ENCODE results near the gene EP300.
A peak's percentile ranks its signal among the peaks of the same experiment; 100 is the strongest.

Gene EP300

DNA sequence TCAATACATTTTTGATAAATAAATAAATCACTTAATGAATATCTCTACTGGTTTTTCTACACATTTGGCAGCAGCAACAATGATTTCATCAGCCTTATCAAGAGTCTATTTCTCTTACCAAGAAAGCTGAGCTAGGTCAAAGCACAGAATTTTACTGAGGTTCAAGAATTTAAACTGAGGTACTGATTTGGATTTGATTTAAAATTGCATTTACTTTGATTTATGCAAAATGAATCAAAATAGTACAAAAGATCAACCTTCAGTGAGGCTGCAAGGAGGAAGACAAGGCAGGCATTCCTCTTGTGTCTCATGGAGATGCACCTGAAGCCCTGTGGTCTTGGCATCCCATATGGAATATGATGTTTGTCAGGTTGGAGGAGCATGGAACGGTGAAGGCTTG lies 15.5 kb upstream of the EP300 start:
- no peak overlapping the region for H3K27ac ChIP-seq
- H3K4me3 ChIP-seq (ENCODE audit: low read depth in 1 of 2, low read length in 1 of 2), result no peak overlapping the region
- TF ChIP-seq, protein P1, sequence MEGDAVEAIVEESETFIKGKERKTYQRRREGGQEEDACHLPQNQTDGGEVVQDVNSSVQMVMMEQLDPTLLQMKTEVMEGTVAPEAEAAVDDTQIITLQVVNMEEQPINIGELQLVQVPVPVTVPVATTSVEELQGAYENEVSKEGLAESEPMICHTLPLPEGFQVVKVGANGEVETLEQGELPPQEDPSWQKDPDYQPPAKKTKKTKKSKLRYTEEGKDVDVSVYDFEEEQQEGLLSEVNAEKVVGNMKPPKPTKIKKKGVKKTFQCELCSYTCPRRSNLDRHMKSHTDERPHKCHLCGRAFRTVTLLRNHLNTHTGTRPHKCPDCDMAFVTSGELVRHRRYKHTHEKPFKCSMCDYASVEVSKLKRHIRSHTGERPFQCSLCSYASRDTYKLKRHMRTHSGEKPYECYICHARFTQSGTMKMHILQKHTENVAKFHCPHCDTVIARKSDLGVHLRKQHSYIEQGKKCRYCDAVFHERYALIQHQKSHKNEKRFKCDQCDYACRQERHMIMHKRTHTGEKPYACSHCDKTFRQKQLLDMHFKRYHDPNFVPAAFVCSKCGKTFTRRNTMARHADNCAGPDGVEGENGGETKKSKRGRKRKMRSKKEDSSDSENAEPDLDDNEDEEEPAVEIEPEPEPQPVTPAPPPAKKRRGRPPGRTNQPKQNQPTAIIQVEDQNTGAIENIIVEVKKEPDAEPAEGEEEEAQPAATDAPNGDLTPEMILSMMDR (IDR thresholded peaks at IDR 0.05), result no peak
- H3K4me1 ChIP-seq (ENCODE audit: control insufficient read depth in 1 of 2, insufficient read depth in 1 of 2, low read depth in 1 of 2, low read length in 1 of 2), result no peaks in the 10 kb centered on the region
- no peaks in the 10 kb centered on the region for H3K27me3 ChIP-seq
- H3K36me3 ChIP-seq, result no peaks in the 10 kb centered on the region
- no peaks in the 10 kb centered on the region for H3K9me3 ChIP-seq

DNA sequence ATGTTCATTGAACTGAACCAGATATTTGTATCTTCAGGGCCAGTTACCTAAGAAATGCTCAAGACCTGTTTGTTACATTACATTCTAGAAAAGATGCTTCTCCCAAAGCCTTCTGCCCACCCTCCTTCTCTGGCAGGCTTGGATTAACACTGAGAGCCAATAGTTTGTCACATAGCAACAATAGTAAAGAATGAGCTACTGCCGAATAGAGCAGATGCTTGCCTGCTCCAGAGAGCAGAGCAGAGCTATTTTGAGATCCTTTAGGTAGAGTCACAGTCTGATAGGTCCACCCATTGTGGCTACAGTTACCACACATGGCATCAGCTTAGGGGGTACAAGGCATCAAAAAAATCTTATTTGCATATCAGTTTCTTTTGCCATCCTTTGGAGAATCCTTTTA lies 13.5 kb upstream of the EP300 start:
- TF ChIP-seq, protein P1 (IDR thresholded peaks at IDR 0.05), result no peak
- H3K27ac ChIP-seq, result no peak overlapping the region
- no peaks in the 10 kb centered on the region for H3K36me3 ChIP-seq
- H3K4me3 ChIP-seq (ENCODE audit: low read depth in 1 of 2, low read length in 1 of 2), result no peak overlapping the region
- no peaks in the 10 kb centered on the region for H3K27me3 ChIP-seq
- H3K9me3 ChIP-seq, result no peaks in the 10 kb centered on the region
- H3K4me1 ChIP-seq (ENCODE audit: control insufficient read depth in 1 of 2, insufficient read depth in 1 of 2, low read depth in 1 of 2, low read length in 1 of 2), result no peaks in the 10 kb centered on the region

DNA sequence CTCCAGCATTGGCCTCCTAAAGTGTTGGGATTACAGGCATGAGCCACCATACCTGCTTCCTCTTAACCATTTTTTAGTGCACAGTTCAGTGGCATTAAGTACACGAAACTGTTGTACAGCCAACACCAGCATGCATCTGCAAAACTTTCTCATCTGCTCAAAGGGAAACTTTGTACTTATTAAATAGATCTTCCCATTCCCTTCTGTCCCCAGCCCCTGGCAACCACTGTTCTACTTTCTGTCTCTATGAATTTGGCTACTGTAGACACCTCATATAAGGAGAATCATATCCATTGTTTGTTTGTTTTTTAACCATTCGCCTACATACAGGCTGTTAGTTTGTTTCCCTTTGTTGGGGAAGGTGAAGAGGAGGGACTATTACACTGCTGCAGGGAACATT lies 6.5 kb upstream of the EP300 start:
- Histone ChIP-seq H3K4me1 (ENCODE audit: control insufficient read depth in 1 of 2, insufficient read depth in 1 of 2, low read depth in 1 of 2, low read length in 1 of 2) (peaks cover 7% of the 10 kb centered on the region in 2 experiments), H3K36me3 (no peaks in the 10 kb centered on the region), H3K27me3 (no peaks in the 10 kb centered on the region), H3K27ac (no peak overlapping the region), H3K4me3 (ENCODE audit: low read depth in 1 of 2, low read length in 1 of 2) (no peak overlapping the region), H3K9me3 (no peaks in the 10 kb centered on the region)
- TF ChIP-seq, protein P1 (IDR thresholded peaks at IDR 0.05), result no peak

DNA sequence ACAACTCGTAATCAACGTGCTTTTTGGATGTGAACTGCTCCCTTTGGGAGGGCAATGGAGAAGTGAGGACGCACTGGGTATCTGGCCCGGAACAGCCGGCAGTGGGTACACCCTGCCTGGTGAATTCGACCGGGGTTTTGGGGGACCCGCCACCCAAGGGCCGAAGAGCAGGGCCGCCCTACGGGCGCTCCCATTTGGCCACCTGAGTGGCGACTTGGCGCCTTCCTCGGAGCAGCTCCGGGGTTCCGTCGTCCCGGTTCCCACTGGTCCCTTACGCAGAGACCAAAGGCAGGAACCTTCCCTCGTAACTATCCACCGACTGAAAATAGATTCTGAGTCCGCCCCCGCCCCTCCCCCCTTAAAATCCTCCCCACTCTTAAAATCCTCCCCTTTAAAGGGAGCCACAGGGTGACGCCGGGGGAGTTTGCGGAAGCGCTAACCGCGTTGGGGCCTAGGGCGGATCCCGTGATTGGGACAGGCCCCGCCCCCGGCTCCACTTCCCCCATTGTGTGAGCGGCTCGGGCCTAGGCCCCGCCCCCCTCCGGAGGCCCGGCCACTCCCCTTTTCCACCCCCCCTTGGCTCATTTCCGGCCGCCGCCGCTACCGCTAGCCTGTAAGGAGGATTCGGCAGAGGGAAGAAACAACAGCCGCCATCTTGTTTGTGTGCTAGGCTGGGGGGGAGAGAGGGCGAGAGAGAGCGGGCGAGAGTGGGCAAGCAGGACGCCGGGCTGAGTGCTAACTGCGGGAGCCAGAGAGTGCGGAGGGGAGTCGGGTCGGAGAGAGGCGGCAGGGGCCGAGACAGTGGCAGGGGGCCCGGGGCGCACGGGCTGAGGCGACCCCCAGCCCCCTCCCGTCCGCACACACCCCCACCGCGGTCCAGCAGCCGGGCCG lies 1.0 kb upstream of the EP300 start:
- H3K4me3 ChIP-seq (ENCODE audit: low read depth in 1 of 2, low read length in 1 of 2), result peak overlapping the region; percentile 92 to 100
- H3K4me1 ChIP-seq (ENCODE audit: control insufficient read depth in 1 of 2, insufficient read depth in 1 of 2, low read depth in 1 of 2, low read length in 1 of 2), result peaks cover 34 to 43% of the 10 kb centered on the region in 2 experiments
- TF ChIP-seq, protein P1 (IDR thresholded peaks at IDR 0.05), result peak; percentile 31
- no peaks in the 10 kb centered on the region for H3K36me3 ChIP-seq
- H3K27ac ChIP-seq, result peak overlapping the region; percentile 97
- H3K27me3 ChIP-seq, result no peaks in the 10 kb centered on the region
- H3K9me3 ChIP-seq, result no peaks in the 10 kb centered on the region

DNA sequence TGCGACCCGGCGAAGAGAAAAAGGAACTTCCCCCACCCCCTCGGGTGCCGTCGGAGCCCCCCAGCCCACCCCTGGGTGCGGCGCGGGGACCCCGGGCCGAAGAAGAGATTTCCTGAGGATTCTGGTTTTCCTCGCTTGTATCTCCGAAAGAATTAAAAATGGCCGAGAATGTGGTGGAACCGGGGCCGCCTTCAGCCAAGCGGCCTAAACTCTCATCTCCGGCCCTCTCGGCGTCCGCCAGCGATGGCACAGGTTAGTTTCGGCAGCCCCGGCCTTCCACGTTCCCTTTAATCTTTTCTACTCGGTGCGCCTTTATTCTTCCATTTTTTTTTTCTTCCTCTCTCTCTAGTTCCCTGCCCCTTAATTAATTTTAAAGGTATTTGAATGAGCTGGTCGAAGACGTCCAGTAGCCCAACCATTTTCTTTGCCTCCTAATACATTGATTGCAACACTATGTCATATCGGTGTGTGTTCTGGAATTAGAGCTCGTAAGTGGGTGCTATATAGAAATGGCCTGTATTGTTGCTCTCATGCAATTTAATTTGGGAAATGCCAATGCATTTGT lies 537 bp downstream of the EP300 start:
- Histone ChIP-seq H3K27me3 (no peaks in the 10 kb centered on the region), H3K36me3 (no peaks in the 10 kb centered on the region), H3K4me1 (ENCODE audit: control insufficient read depth in 1 of 2, insufficient read depth in 1 of 2, low read depth in 1 of 2, low read length in 1 of 2) (peaks cover 45 to 55% of the 10 kb centered on the region in 2 experiments), H3K27ac (peak overlapping the region; percentile 97), H3K9me3 (no peaks in the 10 kb centered on the region), H3K4me3 (ENCODE audit: low read depth in 1 of 2, low read length in 1 of 2) (peak overlapping the region; percentile 92 to 100)
- TF ChIP-seq, protein P1 (IDR thresholded peaks at IDR 0.05), result no peak
